ENCODE results near the gene SELENOH. TPM values are rescaled to one million over a fixed set of nuclear protein-coding genes. Genes with fewer than 3 reads are reported as not detected.

SELENOH gene
- total RNA-seq, 1 donor from 2014 or later: 123 TPM

DNA sequence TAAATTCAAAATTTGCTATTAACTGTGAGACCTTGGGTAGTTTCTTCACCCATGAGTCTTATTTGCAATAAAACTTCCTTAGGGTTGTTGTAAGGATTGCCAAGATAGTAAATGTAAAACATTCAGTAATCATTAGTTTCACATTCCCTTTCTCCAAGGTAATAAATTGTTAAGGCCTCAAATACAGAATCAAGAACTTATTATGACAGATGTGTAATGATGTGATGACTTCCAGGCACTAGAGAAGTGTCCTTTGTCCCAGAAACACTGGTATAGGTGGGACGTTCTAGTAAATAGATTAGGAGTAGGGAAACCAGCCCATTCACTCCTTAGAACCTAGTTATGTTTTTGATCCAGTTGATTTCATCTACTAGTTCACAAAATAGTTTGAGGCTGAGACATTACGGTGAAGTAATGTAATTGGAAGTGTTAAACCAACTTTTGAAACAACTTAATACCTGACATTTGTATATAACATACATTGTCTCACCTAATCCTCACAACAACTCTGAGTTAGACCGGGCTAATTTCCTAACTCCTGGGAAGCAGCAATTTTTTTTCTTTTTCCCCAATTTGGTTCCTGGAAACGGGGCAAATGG, 45.8 kb downstream of the SELENOH start:
- no peak overlapping the region for H2AFZ ChIP-seq (ENCODE audit: low read depth, low read length)
- H3K36me3 ChIP-seq (ENCODE audit: insufficient read depth, low read length): no peaks in the 10 kb centered on the region
- peak overlapping the region; percentile 58 for H3K27ac Mint-ChIP-seq (ENCODE audit: unreplicated experiment)
- H3K27ac ChIP-seq (ENCODE audit: low read depth, low read length): no peak overlapping the region
- FAIRE-seq: no peak
- H4K20me1 ChIP-seq (ENCODE audit: insufficient read depth, low read length): peaks cover 93% of the 10 kb centered on the region
- no peak overlapping the region for H3K4me2 ChIP-seq (ENCODE audit: low read length)
- no peak overlapping the region for H3K9ac ChIP-seq (ENCODE audit: low read length)
- H3K36me3 Mint-ChIP-seq (ENCODE audit: low read depth, unreplicated experiment): peaks cover 24% of the 10 kb centered on the region
- peaks cover 11% of the 10 kb centered on the region for H3K4me1 ChIP-seq (ENCODE audit: insufficient read depth, low read length)
- no peaks in the 10 kb centered on the region for H3K27me3 ChIP-seq (ENCODE audit: insufficient read depth, low read length)
- H3K9me3 ChIP-seq (ENCODE audit: insufficient read depth, low read depth, low read length): no peaks in the 10 kb centered on the region
- peaks cover 99% of the 10 kb centered on the region for H3K79me2 ChIP-seq (ENCODE audit: insufficient read depth, low read length)
- DNase-seq (ENCODE audit: low read depth): no peak
- no peak for TF ChIP-seq EZH2 (IDR thresholded peaks at IDR 0.05; ENCODE audit: insufficient read depth, low read length)
- TF ChIP-seq CTCF (IDR thresholded peaks at IDR 0.05; ENCODE audit: insufficient read depth, low read depth, low read length): no peak
- H3K4me3 Mint-ChIP-seq (ENCODE audit: unreplicated experiment): no peak overlapping the region
- no peaks in the 10 kb centered on the region for H3K27me3 Mint-ChIP-seq (ENCODE audit: low read depth, unreplicated experiment)
- no peaks in the 10 kb centered on the region for H3K9me3 Mint-ChIP-seq (ENCODE audit: unreplicated experiment)
- H3K4me3 ChIP-seq (ENCODE audit: insufficient read depth, low read depth, low read length): no peak overlapping the region
- H3K4me1 Mint-ChIP-seq (ENCODE audit: low read depth, unreplicated experiment): peaks cover 60% of the 10 kb centered on the region

DNA sequence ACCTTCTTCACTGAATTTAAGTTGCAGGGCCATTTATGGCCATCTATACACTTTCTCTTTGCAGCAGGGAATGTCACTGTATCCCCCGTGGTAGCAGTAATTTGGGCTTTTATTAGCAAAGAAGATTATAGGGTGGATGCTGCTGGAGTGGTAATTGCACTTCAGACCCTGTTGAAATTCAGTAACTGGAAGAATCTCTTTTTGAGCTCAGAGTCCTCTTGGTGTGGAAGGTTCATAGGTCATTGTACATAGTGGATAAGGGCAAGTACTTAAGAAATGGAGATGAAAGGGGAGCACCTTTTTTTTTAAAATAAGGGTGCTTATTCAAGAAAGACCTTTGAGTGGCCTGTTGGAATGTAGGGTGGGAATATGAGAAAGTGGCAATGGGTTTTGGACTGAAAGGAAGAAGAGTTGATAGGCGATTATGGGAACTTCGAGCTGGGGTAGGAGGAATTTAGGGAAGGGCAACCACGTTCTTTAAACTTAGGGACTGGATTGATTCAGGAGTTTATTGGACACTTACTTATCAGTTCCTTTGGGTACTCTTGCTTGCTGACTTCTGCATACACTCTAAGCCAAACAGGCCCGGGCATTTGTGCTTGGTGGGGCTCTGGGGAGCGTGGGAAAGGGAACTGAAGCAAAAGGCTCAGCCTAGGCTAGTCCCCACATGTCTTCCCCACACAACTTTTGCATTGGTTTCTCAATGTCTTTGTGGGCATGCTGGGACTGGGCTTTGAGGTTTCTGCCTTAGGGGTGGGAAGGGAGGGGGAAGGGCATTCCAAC, 46.8 kb downstream of the SELENOH start:
- Histone ChIP-seq H3K79me2 (ENCODE audit: insufficient read depth, low read length) (peaks cover 99% of the 10 kb centered on the region), H3K4me2 (ENCODE audit: low read length) (no peak overlapping the region)

More for the DNA sequence above, 46.8 kb downstream of the SELENOH start:
- Histone ChIP-seq H3K27me3 (ENCODE audit: insufficient read depth, low read length) (no peaks in the 10 kb centered on the region), H3K36me3 (ENCODE audit: insufficient read depth, low read length) (no peaks in the 10 kb centered on the region), H4K20me1 (ENCODE audit: insufficient read depth, low read length) (peaks cover 95% of the 10 kb centered on the region), H3K9me3 (ENCODE audit: insufficient read depth, low read depth, low read length) (no peaks in the 10 kb centered on the region), H3K27ac (ENCODE audit: low read depth, low read length) (no peak overlapping the region), H3K4me1 (ENCODE audit: insufficient read depth, low read length) (peaks cover 11% of the 10 kb centered on the region), H3K4me3 (ENCODE audit: insufficient read depth, low read depth, low read length) (no peak overlapping the region), H2AFZ (ENCODE audit: low read depth, low read length) (no peak overlapping the region), H3K9ac (ENCODE audit: low read length) (no peak overlapping the region)
- Mint-ChIP-seq H3K27me3 (ENCODE audit: low read depth, unreplicated experiment) (no peaks in the 10 kb centered on the region), H3K36me3 (ENCODE audit: low read depth, unreplicated experiment) (peaks cover 20% of the 10 kb centered on the region), H3K4me3 (ENCODE audit: unreplicated experiment) (peak overlapping the region; percentile 22), H3K4me1 (ENCODE audit: low read depth, unreplicated experiment) (peaks cover 59% of the 10 kb centered on the region), H3K27ac (ENCODE audit: unreplicated experiment) (peak overlapping the region; percentile 73), H3K9me3 (ENCODE audit: unreplicated experiment) (no peaks in the 10 kb centered on the region)
- FAIRE-seq (no peak), DNase-seq (ENCODE audit: low read depth) (no peak)
- no peak for TF ChIP-seq CTCF (IDR thresholded peaks at IDR 0.05; ENCODE audit: insufficient read depth, low read depth, low read length)
- no peak for TF ChIP-seq EZH2 (IDR thresholded peaks at IDR 0.05; ENCODE audit: insufficient read depth, low read length)
